IPS-18c (cell line): Measurements from ENCODE around the gene PNPLA2.

ENCODE experiments used
- H3K4me3 ChIP-seq: 2 replicates; pipeline ENCODE4 v1.7.0; 2013; ENCODE audit warnings: low read depth, mild to moderate bottlenecking, low read length, moderate library complexity; ENCODE audit not compliant: insufficient read depth
- H3K9me3 ChIP-seq: one replicate; pipeline ENCODE4 v1.6.1; 2013; ENCODE audit warnings: mild to moderate bottlenecking, low read length, moderate library complexity; ENCODE audit not compliant: control insufficient read depth, insufficient read depth

PNPLA2 gene

GRCh38 chr11:867856-868358, 49.2 kb downstream of the PNPLA2 start:
- no peaks in the 10 kb centered on the region for H3K9me3 ChIP-seq
- H3K4me3 ChIP-seq: no peak overlapping the region

GRCh38 chr11:868394-868793, 49.7 kb downstream of the PNPLA2 start:
- Histone ChIP-seq H3K4me3 (no peak overlapping the region), H3K9me3 (no peaks in the 10 kb centered on the region)

- no peak overlapping the region for H3K4me3 ChIP-seq
- H3K9me3 ChIP-seq: no peaks in the 10 kb centered on the region
These were observed 50.1 kb downstream of the PNPLA2 start for GRCh38 chr11:868802-869201.

- no peak overlapping the region for H3K4me3 ChIP-seq
These were observed 50.8 kb downstream of the PNPLA2 start for GRCh38 chr11:869399-870126.

GRCh38 chr11:870127-870413, 51.4 kb downstream of the PNPLA2 start:
- Histone ChIP-seq H3K9me3 (no peaks in the 10 kb centered on the region), H3K4me3 (no peak overlapping the region)

More at GRCh38 chr11:869399-870126, 50.8 kb downstream of the PNPLA2 start:
- no peaks in the 10 kb centered on the region for H3K9me3 ChIP-seq

GRCh38 chr11:870418-870817, 51.7 kb downstream of the PNPLA2 start:
- H3K9me3 ChIP-seq: no peaks in the 10 kb centered on the region
- H3K4me3 ChIP-seq: no peak overlapping the region

GRCh38 chr11:871472-871871, 52.8 kb downstream of the PNPLA2 start:
- H3K4me3 ChIP-seq: no peak overlapping the region
- no peaks in the 10 kb centered on the region for H3K9me3 ChIP-seq

- Histone ChIP-seq H3K9me3 (no peaks in the 10 kb centered on the region), H3K4me3 (no peak overlapping the region)
These were observed 54.1 kb downstream of the PNPLA2 start for GRCh38 chr11:872799-873198.

- H3K9me3 ChIP-seq: no peaks in the 10 kb centered on the region
- H3K4me3 ChIP-seq: no peak overlapping the region
These were observed 55.0 kb downstream of the PNPLA2 start for GRCh38 chr11:873706-874105.
